ENCODE measurements around the gene WRNIP1.

Gene WRNIP1

DNA sequence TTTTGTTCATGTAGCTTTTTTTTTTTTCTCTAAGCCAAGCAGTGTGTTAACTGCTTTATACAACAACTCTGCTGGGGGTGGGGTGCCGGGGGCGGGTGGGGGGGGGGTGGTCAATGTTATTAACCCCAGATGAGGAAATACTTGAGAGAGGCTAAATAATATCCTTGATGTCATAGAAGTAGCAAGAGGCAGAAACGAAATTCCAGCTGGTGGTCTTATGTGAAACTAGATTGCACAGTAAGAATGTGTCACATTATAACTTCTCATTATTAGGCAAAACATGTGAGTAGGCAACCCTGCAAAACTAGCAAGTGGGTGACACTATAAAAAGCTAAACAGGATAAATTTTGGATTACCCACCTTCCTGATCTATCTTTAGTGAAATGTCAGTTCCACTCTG, 27.3 kb upstream of the WRNIP1 start:
- Histone ChIP-seq H3K36me3 (ENCODE audit: control insufficient read depth, insufficient read depth, low read length) (no peaks in the 10 kb centered on the region), H3K27me3 (ENCODE audit: insufficient read depth, low read length, poor library complexity) (no peaks in the 10 kb centered on the region), H3K4me3 (ENCODE audit: low read length) (no peak overlapping the region), H3K23ac (ENCODE audit: low read length) (no peak overlapping the region), H3K18ac (ENCODE audit: low read length) (no peak overlapping the region), H3K4me2 (ENCODE audit: low read length) (no peak overlapping the region), H2BK5ac (ENCODE audit: low read length) (no peak overlapping the region), H3K9ac (ENCODE audit: low read length) (no peak overlapping the region), H3K4ac (ENCODE audit: low read depth, low read length) (no peak overlapping the region), H4K8ac (ENCODE audit: low read depth, low read length) (no peak overlapping the region), H3K56ac (ENCODE audit: low read length) (no peak overlapping the region), H3K4me1 (ENCODE audit: control insufficient read depth, low read depth, low read length) (no peaks in the 10 kb centered on the region), H3K79me2 (ENCODE audit: control insufficient read depth, insufficient read depth, low read length) (no peaks in the 10 kb centered on the region), H2BK120ac (ENCODE audit: low read depth, low read length) (no peak overlapping the region), H2BK15ac (replicated peaks; ENCODE audit: low read depth) (no peak overlapping the region), H4K5ac (ENCODE audit: low read length) (no peak overlapping the region), H3K27ac (ENCODE audit: low read depth, low read length) (no peak overlapping the region), H2AK5ac (ENCODE audit: low read length) (no peak overlapping the region), H3K79me1 (ENCODE audit: low read length) (no peaks in the 10 kb centered on the region)
- DNase-seq = no peak
- WGBS (ENCODE audit: extremely low coverage, insufficient coverage, low lambda C conversion rate) = no CpG with 5 or more reads among the region's 3 CpGs

DNA sequence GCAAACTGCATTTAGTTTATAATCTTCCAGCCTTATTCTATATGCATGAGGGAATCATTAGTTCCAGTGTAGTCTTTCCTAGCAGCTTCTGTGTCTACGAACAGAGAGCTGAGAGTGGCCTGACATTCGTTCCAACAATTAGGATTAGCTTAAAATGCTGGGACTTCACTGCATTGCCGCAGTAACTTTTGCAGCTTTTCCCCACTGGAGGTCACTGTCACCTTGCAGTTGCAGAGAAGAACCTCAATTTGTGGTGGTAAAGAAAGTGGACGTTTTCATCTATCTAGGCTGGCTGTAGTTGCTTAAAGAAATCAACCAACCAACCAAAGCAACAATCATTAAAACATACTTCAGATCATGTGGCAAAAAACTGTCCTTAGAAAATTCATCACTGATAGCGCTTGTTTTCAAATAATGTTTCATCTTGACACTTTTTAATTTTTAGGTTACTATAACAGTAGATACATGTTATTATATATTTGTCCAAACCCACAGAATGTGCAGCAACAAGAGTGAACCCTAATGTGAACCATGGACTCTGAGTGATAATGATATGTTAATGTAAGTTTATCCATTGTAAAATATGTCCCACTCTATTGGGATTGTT, 26.7 kb upstream of the WRNIP1 start:
- DNase-seq = peak; percentile 79
- no peak overlapping the region for H2BK120ac ChIP-seq (ENCODE audit: low read depth, low read length)

DNA sequence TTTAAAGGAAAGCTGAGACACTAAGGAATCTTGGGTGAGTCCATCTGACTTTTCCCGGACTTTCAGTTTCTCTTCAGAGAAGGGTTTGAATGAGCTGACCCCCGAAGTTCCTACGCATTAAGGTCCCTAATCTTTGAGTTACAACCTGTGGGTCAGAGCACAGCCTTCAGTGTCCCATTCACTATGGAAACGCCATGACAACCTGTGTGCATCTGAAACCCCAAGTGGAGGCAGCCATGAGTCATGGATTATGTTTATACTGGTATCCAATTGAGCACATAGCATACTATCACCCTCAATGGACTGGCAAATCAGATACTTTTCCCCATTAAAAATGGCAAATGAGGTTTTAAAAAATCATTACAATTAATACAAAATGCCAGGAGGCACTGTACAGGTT, 25.9 kb upstream of the WRNIP1 start:
- H3K4me2 ChIP-seq (ENCODE audit: low read length) = no peak overlapping the region
- H3K27ac ChIP-seq (ENCODE audit: low read depth, low read length) = no peak overlapping the region
- H3K36me3 ChIP-seq (ENCODE audit: control insufficient read depth, insufficient read depth, low read length) = no peaks in the 10 kb centered on the region
- H4K8ac ChIP-seq (ENCODE audit: low read depth, low read length) = no peak overlapping the region
- H3K4ac ChIP-seq (ENCODE audit: low read depth, low read length) = no peak overlapping the region
- H2BK120ac ChIP-seq (ENCODE audit: low read depth, low read length) = no peak overlapping the region
- no CpG with 5 or more reads among the region's 4 CpGs for WGBS (ENCODE audit: extremely low coverage, insufficient coverage, low lambda C conversion rate)
- H3K4me3 ChIP-seq (ENCODE audit: low read length) = no peak overlapping the region
- no peak overlapping the region for H2AK5ac ChIP-seq (ENCODE audit: low read length)
- no peak overlapping the region for H3K18ac ChIP-seq (ENCODE audit: low read length)
- H3K56ac ChIP-seq (ENCODE audit: low read length) = no peak overlapping the region
- H3K23ac ChIP-seq (ENCODE audit: low read length) = no peak overlapping the region
- peak; percentile 65 for DNase-seq
- H3K4me1 ChIP-seq (ENCODE audit: control insufficient read depth, low read depth, low read length) = no peaks in the 10 kb centered on the region
- no peaks in the 10 kb centered on the region for H3K27me3 ChIP-seq (ENCODE audit: insufficient read depth, low read length, poor library complexity)
- H2BK5ac ChIP-seq (ENCODE audit: low read length) = no peak overlapping the region
- no peaks in the 10 kb centered on the region for H3K79me1 ChIP-seq (ENCODE audit: low read length)
- H3K79me2 ChIP-seq (ENCODE audit: control insufficient read depth, insufficient read depth, low read length) = no peaks in the 10 kb centered on the region
- H4K5ac ChIP-seq (ENCODE audit: low read length) = no peak overlapping the region
- no peak overlapping the region for H2BK15ac ChIP-seq (replicated peaks; ENCODE audit: low read depth)
- no peak overlapping the region for H3K9ac ChIP-seq (ENCODE audit: low read length)

More for the DNA sequence above, 26.7 kb upstream of the WRNIP1 start:
- Histone ChIP-seq H3K23ac (ENCODE audit: low read length) (no peak overlapping the region), H3K4ac (ENCODE audit: low read depth, low read length) (no peak overlapping the region), H3K27me3 (ENCODE audit: insufficient read depth, low read length, poor library complexity) (no peaks in the 10 kb centered on the region), H4K8ac (ENCODE audit: low read depth, low read length) (no peak overlapping the region), H3K56ac (ENCODE audit: low read length) (no peak overlapping the region), H3K4me2 (ENCODE audit: low read length) (no peak overlapping the region), H4K5ac (ENCODE audit: low read length) (no peak overlapping the region), H3K36me3 (ENCODE audit: control insufficient read depth, insufficient read depth, low read length) (no peaks in the 10 kb centered on the region), H3K18ac (ENCODE audit: low read length) (no peak overlapping the region), H2BK15ac (replicated peaks; ENCODE audit: low read depth) (no peak overlapping the region), H3K79me1 (ENCODE audit: low read length) (no peaks in the 10 kb centered on the region), H3K79me2 (ENCODE audit: control insufficient read depth, insufficient read depth, low read length) (no peaks in the 10 kb centered on the region), H3K4me3 (ENCODE audit: low read length) (no peak overlapping the region), H3K27ac (ENCODE audit: low read depth, low read length) (no peak overlapping the region), H2BK5ac (ENCODE audit: low read length) (no peak overlapping the region), H3K9ac (ENCODE audit: low read length) (no peak overlapping the region), H3K4me1 (ENCODE audit: control insufficient read depth, low read depth, low read length) (no peaks in the 10 kb centered on the region), H2AK5ac (ENCODE audit: low read length) (no peak overlapping the region)
- no CpG with 5 or more reads among the region's 5 CpGs for WGBS (ENCODE audit: extremely low coverage, insufficient coverage, low lambda C conversion rate)

DNA sequence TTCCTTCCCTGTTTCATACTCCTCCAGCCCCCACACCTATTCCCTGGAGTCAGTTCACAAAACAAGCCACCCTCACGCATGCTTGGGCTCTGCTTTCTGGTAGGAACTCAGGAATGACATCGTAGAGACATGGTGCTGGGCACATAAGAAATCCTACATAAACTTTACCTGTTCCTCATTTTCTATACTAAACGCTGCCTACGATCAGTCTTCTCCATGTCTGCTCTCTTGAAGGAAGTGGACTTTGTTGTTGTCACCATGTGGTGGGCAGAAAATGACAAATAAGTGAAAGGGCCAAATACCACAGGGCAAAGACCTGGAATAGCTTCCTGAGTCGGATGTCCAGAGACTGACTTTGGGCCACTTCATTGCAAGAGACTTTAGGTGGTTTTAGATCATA, 24.6 kb upstream of the WRNIP1 start:
- Histone ChIP-seq H3K18ac (ENCODE audit: low read length) (no peak overlapping the region), H2BK120ac (ENCODE audit: low read depth, low read length) (no peak overlapping the region), H3K36me3 (ENCODE audit: control insufficient read depth, insufficient read depth, low read length) (no peaks in the 10 kb centered on the region), H3K79me1 (ENCODE audit: low read length) (no peaks in the 10 kb centered on the region), H2AK5ac (ENCODE audit: low read length) (no peak overlapping the region), H2BK5ac (ENCODE audit: low read length) (no peak overlapping the region), H3K4me3 (ENCODE audit: low read length) (no peak overlapping the region), H3K4ac (ENCODE audit: low read depth, low read length) (no peak overlapping the region), H4K5ac (ENCODE audit: low read length) (no peak overlapping the region), H4K8ac (ENCODE audit: low read depth, low read length) (no peak overlapping the region), H3K27ac (ENCODE audit: low read depth, low read length) (no peak overlapping the region), H3K23ac (ENCODE audit: low read length) (no peak overlapping the region), H3K79me2 (ENCODE audit: control insufficient read depth, insufficient read depth, low read length) (no peaks in the 10 kb centered on the region), H3K56ac (ENCODE audit: low read length) (no peak overlapping the region), H2BK15ac (replicated peaks; ENCODE audit: low read depth) (no peak overlapping the region), H3K27me3 (ENCODE audit: insufficient read depth, low read length, poor library complexity) (no peaks in the 10 kb centered on the region), H3K9ac (ENCODE audit: low read length) (no peak overlapping the region), H3K4me2 (ENCODE audit: low read length) (no peak overlapping the region), H3K4me1 (ENCODE audit: control insufficient read depth, low read depth, low read length) (no peaks in the 10 kb centered on the region)
- no peak for DNase-seq
- WGBS (ENCODE audit: extremely low coverage, insufficient coverage, low lambda C conversion rate) = no CpG with 5 or more reads among the region's 5 CpGs

DNA sequence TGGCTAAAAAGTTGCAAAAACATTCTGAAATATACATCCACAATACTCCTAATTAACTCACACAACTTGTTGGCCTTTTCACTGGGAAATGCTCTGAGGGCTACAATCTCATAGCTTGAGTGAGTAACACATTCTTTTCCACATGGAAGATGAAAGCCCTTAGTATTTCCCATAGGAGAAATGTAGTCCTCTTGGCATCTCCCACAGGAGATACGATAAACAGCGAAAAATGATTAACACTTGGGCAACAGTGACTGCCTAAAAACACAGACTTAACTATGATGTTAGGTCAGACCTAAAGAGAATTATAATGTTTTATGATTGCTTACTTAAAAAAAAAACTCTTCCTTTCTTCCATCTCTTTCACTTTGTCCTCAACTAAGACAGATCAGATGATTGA, 23.4 kb upstream of the WRNIP1 start:
- Histone ChIP-seq H3K4me3 (ENCODE audit: low read length) (no peak overlapping the region), H3K27me3 (ENCODE audit: insufficient read depth, low read length, poor library complexity) (no peaks in the 10 kb centered on the region), H4K8ac (ENCODE audit: low read depth, low read length) (no peak overlapping the region), H3K4ac (ENCODE audit: low read depth, low read length) (no peak overlapping the region), H2BK5ac (ENCODE audit: low read length) (no peak overlapping the region), H3K23ac (ENCODE audit: low read length) (no peak overlapping the region), H3K56ac (ENCODE audit: low read length) (no peak overlapping the region), H3K4me1 (ENCODE audit: control insufficient read depth, low read depth, low read length) (peaks cover 1% of the 10 kb centered on the region), H2BK15ac (replicated peaks; ENCODE audit: low read depth) (no peak overlapping the region), H4K5ac (ENCODE audit: low read length) (no peak overlapping the region), H3K9ac (ENCODE audit: low read length) (no peak overlapping the region), H3K79me2 (ENCODE audit: control insufficient read depth, insufficient read depth, low read length) (no peaks in the 10 kb centered on the region), H3K18ac (ENCODE audit: low read length) (no peak overlapping the region), H3K79me1 (ENCODE audit: low read length) (no peaks in the 10 kb centered on the region), H3K4me2 (ENCODE audit: low read length) (no peak overlapping the region), H2AK5ac (ENCODE audit: low read length) (no peak overlapping the region), H2BK120ac (ENCODE audit: low read depth, low read length) (no peak overlapping the region), H3K27ac (ENCODE audit: low read depth, low read length) (no peak overlapping the region), H3K36me3 (ENCODE audit: control insufficient read depth, insufficient read depth, low read length) (no peaks in the 10 kb centered on the region)
- DNase-seq = no peak
- WGBS (ENCODE audit: extremely low coverage, insufficient coverage, low lambda C conversion rate) = no CpG with 5 or more reads among the region's 2 CpGs
